Right atrium auricular region (tissue), 2 donors: ENCODE measurements around the gene MCF2L2. TPM values are rescaled to one million over a fixed set of nuclear protein-coding genes. Genes with fewer than 3 reads are reported as not detected.

Experiments
- DNase-seq: peaks from one replicate; pipeline ENCODE4 v3.0.0-alpha.2; 2019; ENCODE audit warnings: low spot score
- H3K27ac ChIP-seq, 2 donors: fragments of 200-600 bp; sonication (generic); 1 replicate in 1 of 2; 2 replicates in 1 of 2; pipeline ENCODE4 v1.5.1; 2016 to 2019
- H3K27me3 ChIP-seq, 2 donors: fragments of 200-600 bp; sonication (generic); one replicate each; pipeline versions ENCODE4 v1.5.1 to v1.6.0; 2017 to 2019
- H3K36me3 ChIP-seq: fragments of 200-600 bp; sonication (generic); one replicate; pipeline ENCODE4 v1.5.1; 2016
- H3K4me1 ChIP-seq, 2 donors: fragments of 200-600 bp; sonication (generic); one replicate each; pipeline versions ENCODE4 v1.5.1 to v1.6.0; 2017 to 2019
- H3K4me3 ChIP-seq, 2 donors: fragments of 200-600 bp; sonication (generic); 1 replicate in 1 of 2; 2 replicates in 1 of 2; pipeline ENCODE4 v1.5.1; 2017 to 2019; ENCODE audit warnings: mild to moderate bottlenecking in 1 of 2, moderate library complexity in 1 of 2
- H3K9me3 ChIP-seq, 2 donors: fragments of 200-600 bp; sonication (generic); one replicate each; pipeline ENCODE4 v1.5.1; 2019
- total RNA-seq, 2 donors: library from RNA; depleted of rRNA; stranded (reverse); fragments of >200 nt; gene quantifications; one replicate each; pipeline ENCODE4 v1.1.0, GENCODE V29; 2016
- TF ChIP-seq, protein P1 (sequence below), 2 donors: fragments of 200-600 bp; sonication (generic); IDR thresholded peaks; one replicate each; pipeline ENCODE4 v1.5.1; 2019; ENCODE audit warnings: antibody characterized with exemption in 2 of 2

Gene MCF2L2
- total RNA-seq, 2 donors from 2014 or later = 0.08 TPM; not detected in 1

GRCh38 chr3:183144363-183144762 lies 284.1 kb downstream of the MCF2L2 start:
- Histone ChIP-seq H3K4me1 (no peaks in the 10 kb centered on the region), H3K9me3 (no peaks in the 10 kb centered on the region), H3K27me3 (no peaks in the 10 kb centered on the region), H3K4me3 (no peak overlapping the region), H3K36me3 (no peaks in the 10 kb centered on the region), H3K27ac (no peak overlapping the region)
- no peak for DNase-seq
- TF ChIP-seq, protein P1, sequence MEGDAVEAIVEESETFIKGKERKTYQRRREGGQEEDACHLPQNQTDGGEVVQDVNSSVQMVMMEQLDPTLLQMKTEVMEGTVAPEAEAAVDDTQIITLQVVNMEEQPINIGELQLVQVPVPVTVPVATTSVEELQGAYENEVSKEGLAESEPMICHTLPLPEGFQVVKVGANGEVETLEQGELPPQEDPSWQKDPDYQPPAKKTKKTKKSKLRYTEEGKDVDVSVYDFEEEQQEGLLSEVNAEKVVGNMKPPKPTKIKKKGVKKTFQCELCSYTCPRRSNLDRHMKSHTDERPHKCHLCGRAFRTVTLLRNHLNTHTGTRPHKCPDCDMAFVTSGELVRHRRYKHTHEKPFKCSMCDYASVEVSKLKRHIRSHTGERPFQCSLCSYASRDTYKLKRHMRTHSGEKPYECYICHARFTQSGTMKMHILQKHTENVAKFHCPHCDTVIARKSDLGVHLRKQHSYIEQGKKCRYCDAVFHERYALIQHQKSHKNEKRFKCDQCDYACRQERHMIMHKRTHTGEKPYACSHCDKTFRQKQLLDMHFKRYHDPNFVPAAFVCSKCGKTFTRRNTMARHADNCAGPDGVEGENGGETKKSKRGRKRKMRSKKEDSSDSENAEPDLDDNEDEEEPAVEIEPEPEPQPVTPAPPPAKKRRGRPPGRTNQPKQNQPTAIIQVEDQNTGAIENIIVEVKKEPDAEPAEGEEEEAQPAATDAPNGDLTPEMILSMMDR (IDR thresholded peaks at IDR 0.05) = no peak

GRCh38 chr3:183142199-183142598 lies 286.2 kb downstream of the MCF2L2 start:
- TF ChIP-seq, protein P1 (IDR thresholded peaks at IDR 0.05) = no peak
- H3K27ac ChIP-seq = no peak overlapping the region
- H3K27me3 ChIP-seq = no peaks in the 10 kb centered on the region
- H3K4me1 ChIP-seq = no peaks in the 10 kb centered on the region
- H3K9me3 ChIP-seq = no peaks in the 10 kb centered on the region
- H3K4me3 ChIP-seq = no peak overlapping the region
- H3K36me3 ChIP-seq = no peaks in the 10 kb centered on the region
- DNase-seq = no peak

DNA sequence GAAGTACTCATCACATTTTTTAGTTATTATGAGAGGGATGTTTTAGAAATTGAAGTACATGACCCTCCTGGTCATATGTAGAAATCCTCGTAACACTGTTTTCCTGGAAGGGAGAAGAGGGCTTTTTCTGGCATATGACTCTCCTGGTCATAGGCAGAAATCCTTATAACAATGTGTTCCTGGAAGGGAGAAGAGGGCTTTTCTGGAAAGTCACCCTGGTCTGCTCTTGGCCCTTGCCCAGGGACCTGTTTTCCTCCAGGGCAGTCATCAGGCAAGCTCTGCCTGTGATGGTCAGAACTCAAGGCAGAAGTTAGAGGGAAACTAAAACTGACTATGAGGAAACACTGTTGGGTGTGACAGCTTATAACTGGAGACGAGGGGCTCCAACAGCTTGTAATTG lies 293.6 kb downstream of the MCF2L2 start:
- Histone ChIP-seq H3K27me3 (no peaks in the 10 kb centered on the region), H3K4me1 (no peaks in the 10 kb centered on the region), H3K4me3 (no peak overlapping the region), H3K36me3 (no peaks in the 10 kb centered on the region), H3K27ac (no peak overlapping the region), H3K9me3 (peaks cover 0 to 2% of the 10 kb centered on the region in 2 donors)
- DNase-seq = no peak
- TF ChIP-seq, protein P1 (IDR thresholded peaks at IDR 0.05) = no peak

DNA sequence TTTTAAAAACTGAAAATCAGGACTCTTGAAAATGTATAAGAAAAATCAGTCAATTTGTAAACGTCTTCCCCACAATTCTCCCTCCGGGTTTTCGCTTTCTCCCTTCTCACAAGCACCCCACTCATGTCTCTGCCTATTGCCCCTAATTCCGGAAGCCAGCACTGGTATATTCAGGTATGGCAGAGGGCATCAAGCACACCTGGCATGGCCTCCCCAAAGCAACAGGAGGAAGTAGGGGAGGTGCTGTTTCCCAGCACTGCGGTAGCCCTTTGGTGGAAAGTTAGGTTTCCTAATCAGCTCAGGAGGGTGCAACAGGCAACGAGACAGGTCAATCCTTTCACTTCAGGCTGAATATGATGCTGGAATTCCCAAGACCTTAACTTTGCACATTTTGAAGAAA lies 296.0 kb downstream of the MCF2L2 start:
- H3K27ac ChIP-seq = no peak overlapping the region
- TF ChIP-seq, protein P1 (IDR thresholded peaks at IDR 0.05) = no peak
- H3K9me3 ChIP-seq = peaks cover 0 to 19% of the 10 kb centered on the region in 2 donors
- DNase-seq = no peak
- no peaks in the 10 kb centered on the region for H3K4me1 ChIP-seq
- H3K36me3 ChIP-seq = no peaks in the 10 kb centered on the region
- no peaks in the 10 kb centered on the region for H3K27me3 ChIP-seq
- H3K4me3 ChIP-seq = no peak overlapping the region

- Histone ChIP-seq H3K4me1 (no peaks in the 10 kb centered on the region), H3K36me3 (no peaks in the 10 kb centered on the region)
These were observed 296.7 kb downstream of the MCF2L2 start for GRCh38 chr3:183131735-183132134.

More at GRCh38 chr3:183131735-183132134, 296.7 kb downstream of the MCF2L2 start:
- TF ChIP-seq, protein P1 (IDR thresholded peaks at IDR 0.05) = no peak
- H3K9me3 ChIP-seq = peaks cover 0 to 19% of the 10 kb centered on the region in 2 donors
- no peaks in the 10 kb centered on the region for H3K27me3 ChIP-seq
- no peak for DNase-seq
- H3K27ac ChIP-seq = no peak overlapping the region
- H3K4me3 ChIP-seq = no peak overlapping the region
